Measurements from ENCODE around the gene SLC35B3. TPM values are rescaled to one million over a fixed set of nuclear protein-coding genes. Genes with fewer than 3 reads are reported as not detected.

SLC35B3 gene
- total and polyA plus RNA-seq, 10 of the 15 experiments (the other 5 are each of a cell fraction or from before 2014, with no cell fraction given), result 10.5 to 28.1 (median 12.4) TPM

DNA sequence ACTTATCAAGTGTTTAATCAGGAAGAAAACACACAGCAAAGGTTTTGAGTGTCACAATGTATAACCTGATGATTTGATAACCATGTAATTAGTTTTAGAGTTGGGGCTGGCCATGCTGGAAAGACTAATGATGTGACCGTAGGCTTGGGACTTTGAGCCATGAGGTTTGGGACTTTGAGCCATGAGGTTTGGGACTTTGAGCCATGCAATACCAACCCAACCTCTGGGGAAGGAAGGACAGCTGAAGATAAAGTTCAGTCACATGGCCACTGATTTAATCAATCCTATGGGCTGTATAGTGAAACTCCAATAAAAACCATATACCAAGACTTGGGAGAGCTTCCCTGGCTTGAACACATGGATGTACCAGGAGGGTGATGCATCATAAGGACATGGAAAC lies 32.8 kb downstream of the SLC35B3 start (continued):
- TF ChIP-seq HSF1 (IDR thresholded peaks at IDR 0.05; ENCODE audit: low read depth, low read length) (no peak), ZNF217 (IDR thresholded peaks at IDR 0.05) (no peak), ZBED1 (IDR thresholded peaks at IDR 0.05; ENCODE audit: borderline replicate concordance) (no peak), RAD21 (IDR thresholded peaks at IDR 0.05; ENCODE audit: insufficient read depth, low read depth, low read length) (no peak), REST (IDR thresholded peaks at IDR 0.05; ENCODE audit: low read depth, low read length) (no peak), NR2C1 (IDR thresholded peaks at IDR 0.05) (no peak), ATF2 (IDR thresholded peaks at IDR 0.05; ENCODE audit: low read length) (no peak), ZNF24 (IDR thresholded peaks at IDR 0.05) (no peak), YY1 (IDR thresholded peaks at IDR 0.05; ENCODE audit: low read depth, low read length) (no peak), SMC3 (IDR thresholded peaks at IDR 0.05; ENCODE audit: borderline replicate concordance, low read length) (no peak)

Data from GM12878 (cell line).